HEK293 (cell line): Measurements from ENCODE around the gene ATXN7.

Experiments used
- CTCF ChIA-PET: fragments of 350-600 bp; formaldehyde crosslinking; extraction: SDS; loops from one replicate; lab custom pipeline; 2021; ENCODE audit warnings: antibody characterized with exemption; lab: Yijun Ruan, JAX
- POLR2A ChIA-PET: fragments of 300-600 bp; formaldehyde crosslinking; extraction: SDS; loops from one replicate; lab custom pipeline; 2020; ENCODE audit warnings: antibody characterized with exemption, inconsistent platforms; lab: Yijun Ruan, JAX
- H3K27ac ChIP-seq: fragments of 200-500 bp; sonication (Bioruptor generic); 2 replicates; pipeline ENCODE4 v1.5.1; 2014; ENCODE audit warnings: low read depth, low read length, control low read depth, inconsistent platforms; ENCODE audit errors: extremely low read depth
- H3K36me3 ChIP-seq, 2 experiments: fragments of 200-500 bp in 1 of 2; sonication (Bioruptor generic) in 1 of 2; 1 replicate in 1 of 2; 2 replicates in 1 of 2; pipeline ENCODE4 v1.5.1; 2014 to 2017; ENCODE audit warnings: inconsistent platforms in 2 of 2, low read length in 2 of 2; ENCODE audit not compliant: control insufficient read depth in 2 of 2, insufficient read depth in 1 of 2
- H3K4me1 ChIP-seq: fragments of 200-500 bp; sonication (Bioruptor generic); 2 replicates; pipeline ENCODE4 v1.5.1; 2014; ENCODE audit warnings: mild to moderate bottlenecking, low read length, inconsistent platforms; ENCODE audit not compliant: control insufficient read depth, insufficient read depth
- H3K4me3 ChIP-seq: 2 replicates; pipeline ENCODE4 v1.5.1; 2011; ENCODE audit warnings: low read depth, mild to moderate bottlenecking, control low read depth, low read length, moderate library complexity
- H3K9me3 ChIP-seq: fragments of 200-500 bp; sonication (Bioruptor generic); 2 replicates; pipeline ENCODE4 v1.5.1; 2014; ENCODE audit warnings: low read depth, low read length, inconsistent platforms; ENCODE audit not compliant: control insufficient read depth, insufficient read depth
- GFI1B ChIP-seq: fragments of 450-650 bp; formaldehyde crosslinking; IDR thresholded peaks from 2 replicates; pipeline ENCODE4 v1.5.1; 2016; ENCODE audit warnings: missing biosample characterization, missing genetic modification characterization
- OSR2 ChIP-seq: fragments of 450-650 bp; formaldehyde crosslinking; IDR thresholded peaks from 2 replicates; pipeline ENCODE4 v1.5.1; 2016; ENCODE audit warnings: missing biosample characterization, missing genetic modification characterization
- PATZ1 ChIP-seq: fragments of 450-650 bp; formaldehyde crosslinking; IDR thresholded peaks from 2 replicates; pipeline ENCODE4 v1.5.1; 2016; ENCODE audit warnings: missing biosample characterization, missing genetic modification characterization
- PRDM10 ChIP-seq: fragments of 450-650 bp; formaldehyde crosslinking; IDR thresholded peaks from 2 replicates; pipeline ENCODE4 v1.5.1; 2016; ENCODE audit warnings: missing biosample characterization, missing genetic modification characterization
- SP3 ChIP-seq: fragments of 450-650 bp; formaldehyde crosslinking; IDR thresholded peaks from 2 replicates; pipeline ENCODE4 v1.5.1; 2016; ENCODE audit warnings: missing biosample characterization, missing genetic modification characterization
- SP7 ChIP-seq: fragments of 450-650 bp; formaldehyde crosslinking; IDR thresholded peaks from 2 replicates; pipeline ENCODE4 v1.5.1; 2016; ENCODE audit warnings: missing biosample characterization, missing genetic modification characterization
- TRIM28 ChIP-seq: IDR thresholded peaks from 2 replicates; pipeline ENCODE4 v1.6.1; 2011; ENCODE audit warnings: low read length, control low read depth, borderline replicate concordance
- ZBTB17 ChIP-seq: fragments of 450-650 bp; formaldehyde crosslinking; IDR thresholded peaks from 2 replicates; pipeline ENCODE4 v1.5.1; 2016; ENCODE audit warnings: missing biosample characterization, missing genetic modification characterization
- ZBTB20 ChIP-seq: fragments of 450-650 bp; formaldehyde crosslinking; IDR thresholded peaks from 2 replicates; pipeline ENCODE4 v1.5.1; 2016; ENCODE audit warnings: missing biosample characterization, missing genetic modification characterization
- ZBTB44 ChIP-seq: fragments of 450-650 bp; IDR thresholded peaks from 2 replicates; pipeline ENCODE4 v1.5.1; 2018; ENCODE audit warnings: missing biosample characterization, mild to moderate bottlenecking, missing genetic modification characterization
- ZEB2 ChIP-seq: fragments of 450-650 bp; formaldehyde crosslinking; IDR thresholded peaks from 2 replicates; pipeline ENCODE4 v1.5.1; 2016; ENCODE audit warnings: missing biosample characterization, missing genetic modification characterization
- ZNF10 ChIP-seq: fragments of 450-650 bp; formaldehyde crosslinking; IDR thresholded peaks from 2 replicates; pipeline ENCODE4 v1.5.1; 2017; ENCODE audit warnings: missing biosample characterization, missing genetic modification characterization
- ZNF112 ChIP-seq: fragments of 450-650 bp; formaldehyde crosslinking; IDR thresholded peaks from 2 replicates; pipeline ENCODE4 v1.5.0; 2017; ENCODE audit warnings: missing biosample characterization, missing genetic modification characterization
- ZNF184 ChIP-seq: fragments of 450-650 bp; IDR thresholded peaks from 2 replicates; pipeline ENCODE4 v1.5.1; 2018; ENCODE audit warnings: missing biosample characterization, mild to moderate bottlenecking, missing genetic modification characterization
- ZNF266 ChIP-seq: fragments of 450-650 bp; formaldehyde crosslinking; IDR thresholded peaks from 2 replicates; pipeline ENCODE4 v1.5.1; 2016; ENCODE audit warnings: missing biosample characterization, missing genetic modification characterization, low read depth
- ZNF324 ChIP-seq: fragments of 450-650 bp; formaldehyde crosslinking; IDR thresholded peaks from 2 replicates; pipeline ENCODE4 v1.5.1; 2016; ENCODE audit warnings: missing biosample characterization, missing genetic modification characterization
- ZNF354C ChIP-seq: fragments of 450-650 bp; formaldehyde crosslinking; IDR thresholded peaks from 2 replicates; pipeline ENCODE4 v1.5.1; 2016; ENCODE audit warnings: missing biosample characterization, missing genetic modification characterization, low read depth, borderline replicate concordance
- ZNF394 ChIP-seq: fragments of 450-650 bp; formaldehyde crosslinking; IDR thresholded peaks from 2 replicates; pipeline ENCODE4 v1.5.1; 2016; ENCODE audit warnings: missing biosample characterization, missing genetic modification characterization, mild to moderate bottlenecking, moderate library complexity, borderline replicate concordance
- ZNF426 ChIP-seq: fragments of 450-650 bp; formaldehyde crosslinking; IDR thresholded peaks from 2 replicates; pipeline ENCODE4 v1.5.1; 2017; ENCODE audit warnings: missing biosample characterization, missing genetic modification characterization, mild to moderate bottlenecking, inconsistent platforms, moderate library complexity
- ZNF48 ChIP-seq: fragments of 450-650 bp; formaldehyde crosslinking; IDR thresholded peaks from 2 replicates; pipeline ENCODE4 v1.5.1; 2016; ENCODE audit warnings: missing biosample characterization, missing genetic modification characterization
- ZNF600 ChIP-seq: fragments of 450-650 bp; formaldehyde crosslinking; IDR thresholded peaks from 2 replicates; pipeline ENCODE4 v1.5.1; 2016; ENCODE audit warnings: missing biosample characterization, missing genetic modification characterization
- ZNF791 ChIP-seq: fragments of 450-650 bp; formaldehyde crosslinking; IDR thresholded peaks from 2 replicates; pipeline ENCODE4 v1.5.1; 2016; ENCODE audit warnings: missing biosample characterization, missing genetic modification characterization

Gene ATXN7

GRCh38 chr3:63966007-63966406 lies 102.3 kb downstream of the ATXN7 start:
- no peak for TF ChIP-seq ZNF791 (tag by site-specific recombination)
- TF ChIP-seq SP7 (tag by site-specific recombination) = no peak
- no peak for TF ChIP-seq ZNF354C (tag by site-specific recombination)
- no peak for TF ChIP-seq ZNF324 (tag by site-specific recombination)
- Histone ChIP-seq H3K36me3 (no peaks in the 10 kb centered on the region), H3K4me1 (peaks cover 23% of the 10 kb centered on the region), H3K4me3 (no peak overlapping the region), H3K9me3 (no peaks in the 10 kb centered on the region), H3K27ac (no peak overlapping the region)
- ChIA-PET CTCF (interaction anchor here (1.7 kb wide), 1 partner anchor 27 kb away, joined by 7 read pairs; no protein-coding TSS in a partner anchor), POLR2A (no interaction called here)

GRCh38 chr3:63966871-63967270 lies 103.2 kb downstream of the ATXN7 start:
- Histone ChIP-seq H3K27ac (no peak overlapping the region), H3K4me3 (no peak overlapping the region), H3K9me3 (no peaks in the 10 kb centered on the region), H3K4me1 (peaks cover 26% of the 10 kb centered on the region)
- CTCF ChIA-PET = interaction anchor here (1.7 kb wide), 1 partner anchor 26 kb away, joined by 7 read pairs; no protein-coding TSS in a partner anchor
- POLR2A ChIA-PET = no interaction called here
- no peak for TF ChIP-seq ZNF184 (tag by site-specific recombination)
- TF ChIP-seq ZNF266 (tag by site-specific recombination) = no peak
- TF ChIP-seq ZNF48 = no peak
- TF ChIP-seq PRDM10 = 0 out of 2 replicates have a peak, but pooled peaks have one; percentile 14
- TF ChIP-seq GFI1B (tag by site-specific recombination) = no peak
- TF ChIP-seq ZNF426 (tag by site-specific recombination) = no peak
- TF ChIP-seq, all 188 proteins: peak for 1
- H3K36me3 ChIP-seq = no peaks in the 10 kb centered on the region

- ChIA-PET POLR2A (no interaction called here), CTCF (interaction anchor here (2.5 kb wide), 1 partner anchor 26 kb away, joined by 10 read pairs; no protein-coding TSS in a partner anchor)
- no peaks in the 10 kb centered on the region for H3K9me3 ChIP-seq
- H3K4me1 ChIP-seq = peaks cover 30% of the 10 kb centered on the region
- H3K4me3 ChIP-seq = peak overlapping the region; percentile 11; the same call in 1 of the 2 replicates
- H3K36me3 ChIP-seq = no peaks in the 10 kb centered on the region
- peak overlapping the region; percentile 11; the same call in 1 of the 2 replicates for H3K27ac ChIP-seq
- TF ChIP-seq ZNF394 (tag by site-specific recombination) (peak; percentile 79), OSR2 (tag by site-specific recombination) (peak; percentile 98), PATZ1 (tag by site-specific recombination) (0 out of 2 replicates have a peak, but pooled peaks have one; percentile 14), ZBTB20 (tag by site-specific recombination) (0 out of 2 replicates have a peak, but pooled peaks have one; percentile 13), ZBTB17 (tag by site-specific recombination) (peak; percentile 56), ZNF600 (0 out of 2 replicates have a peak, but pooled peaks have one; percentile 44), SP3 (0 out of 2 replicates have a peak, but pooled peaks have one; percentile 24), TRIM28 (peak; percentile 89), ZEB2 (tag by site-specific recombination) (peak; percentile 26; the same call in 1 of the 2 replicates), ZBTB44 (tag by site-specific recombination) (peak; percentile 93), ZNF10 (peak; percentile 68; the same call in 1 of the 2 replicates), ZNF112 (tag by site-specific recombination) (no peak)
These were observed 104.3 kb downstream of the ATXN7 start for GRCh38 chr3:63967675-63968611.
